Activated CD4-positive, alpha-beta T cell treated with anti-CD3 and anti-CD28 coated beads, Interleukin-2, amount 50 U/mL, for 4 hours (primary cell): ENCODE results near the gene ZBTB16.
"Not testable (repeated sequence)": the region's sequence is repeated elsewhere in the genome, so short reads cannot be mapped to it uniquely, and the experiment has no call there.

ENCODE experiments used
- DNase-seq, 2 experiments: peaks; one replicate each; pipeline ENCODE4 v3.0.0-alpha.2; 2020

ZBTB16 gene

DNA sequence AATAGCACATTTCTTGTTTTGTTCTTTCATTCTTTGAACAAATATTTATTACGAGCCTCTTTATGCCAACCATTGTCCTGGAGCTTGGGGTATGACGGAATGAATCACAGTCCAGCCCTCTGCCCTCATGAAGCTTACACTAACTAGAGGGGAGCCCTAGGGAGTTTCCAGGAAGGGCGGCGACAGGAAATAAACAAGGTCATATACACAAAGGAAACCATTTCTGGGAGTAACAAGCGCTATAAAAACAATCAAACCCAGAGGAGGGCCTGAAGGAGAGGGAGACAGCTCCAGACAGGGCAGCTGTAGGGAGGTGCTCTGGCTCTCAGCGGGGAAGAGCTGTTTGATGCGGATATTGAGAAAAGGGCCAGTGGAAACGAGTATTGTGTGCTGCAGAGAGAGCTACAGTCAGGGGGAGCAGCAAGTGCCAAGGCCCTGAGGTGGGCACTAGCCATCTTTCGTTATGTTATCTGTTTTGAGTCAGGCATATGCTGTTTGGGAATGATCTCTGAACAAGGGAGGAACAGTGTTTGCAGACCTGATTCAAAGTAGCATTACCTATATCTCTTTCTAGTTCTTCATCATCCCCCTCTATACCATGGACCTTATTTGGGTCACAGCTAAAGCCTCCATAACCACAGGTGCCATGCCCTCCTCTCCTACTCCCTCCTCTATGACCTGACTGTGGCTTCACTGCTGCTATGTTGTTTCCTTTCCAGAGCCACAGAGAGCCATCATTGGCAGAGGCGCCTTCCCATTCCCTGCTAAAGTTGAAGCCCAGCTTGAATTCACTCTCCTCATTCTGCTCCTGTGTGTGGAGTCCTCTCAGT lies 15.3 kb upstream of the ZBTB16 start:
- DNase-seq, result no peak

DNA sequence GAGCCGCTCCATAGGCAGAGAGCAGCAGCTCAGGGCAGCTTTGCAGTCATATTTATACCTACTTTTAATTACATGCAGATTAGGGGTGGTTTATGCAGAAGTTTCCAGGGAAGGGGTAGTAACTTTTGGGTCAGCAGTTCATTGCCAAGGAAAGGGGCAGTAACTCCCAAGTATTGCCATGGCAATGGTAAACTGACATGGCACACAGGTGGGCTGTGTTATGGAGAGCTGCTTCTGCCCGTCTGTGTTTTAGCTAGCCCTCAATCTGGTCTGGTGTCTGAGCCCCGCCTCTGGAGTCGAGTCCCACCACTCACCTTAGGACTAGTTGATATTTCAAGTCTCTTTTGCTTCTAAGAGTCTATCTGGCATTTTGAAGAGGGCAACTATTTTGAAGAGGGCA lies 12.2 kb upstream of the ZBTB16 start:
- DNase-seq, result no peak

DNA sequence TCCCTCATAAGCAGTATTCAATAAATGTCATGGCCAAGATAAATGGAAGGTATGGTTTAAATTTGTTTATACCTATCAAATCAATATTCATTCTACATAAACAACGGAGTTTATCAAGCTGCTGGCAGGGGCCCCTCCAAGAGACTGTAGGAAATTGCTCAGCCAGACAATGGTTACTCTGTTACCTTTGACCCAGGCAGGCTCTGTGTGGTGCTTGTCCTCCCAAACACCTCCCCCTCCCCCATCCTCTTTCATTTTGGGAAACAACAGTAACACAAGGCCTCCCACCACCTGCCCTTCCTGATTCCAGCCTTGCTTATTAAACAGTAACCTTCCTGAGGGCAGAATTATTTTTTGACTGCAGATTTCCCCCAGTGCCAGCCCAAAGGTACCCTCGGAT lies 10.5 kb upstream of the ZBTB16 start:
- DNase-seq, result no peak

- not testable (repeated sequence) for DNase-seq
These were observed 9.7 kb upstream of the ZBTB16 start for GRCh38 chr11:114049766-114050165.

DNA sequence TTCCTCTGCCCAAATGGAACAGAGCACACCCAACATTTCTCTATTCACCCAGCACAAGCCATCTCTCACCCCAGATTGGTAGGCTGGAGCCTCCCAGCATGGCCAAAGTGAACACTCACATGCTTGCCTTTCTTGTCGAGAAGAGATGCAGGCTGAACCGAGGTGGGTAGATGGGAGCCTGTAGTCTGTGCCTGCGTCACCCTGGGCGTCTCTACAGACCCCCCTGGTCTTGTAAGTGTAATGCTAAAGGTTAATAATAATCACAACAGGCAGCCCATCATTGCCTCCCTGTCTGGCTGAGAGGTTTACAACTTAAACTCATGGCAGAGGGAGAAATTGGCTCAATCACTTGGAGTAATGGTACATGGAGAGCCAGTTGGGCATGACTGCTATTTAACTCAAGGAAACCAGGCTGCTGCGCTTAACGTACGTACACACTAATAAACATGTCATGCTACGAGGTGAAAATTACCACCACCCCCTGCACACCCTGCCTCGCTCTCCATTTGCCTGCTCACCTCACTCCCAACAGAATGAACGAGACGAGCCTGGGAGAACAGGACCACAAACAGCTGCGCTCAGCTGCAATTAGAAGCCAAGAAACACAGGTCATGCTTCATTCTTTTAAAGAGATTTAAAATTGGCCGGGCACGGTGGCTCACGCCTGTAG lies 9.1 kb upstream of the ZBTB16 start:
- no peak for DNase-seq

GRCh38 chr11:114051558-114051957 lies 8.0 kb upstream of the ZBTB16 start:
- no peak for DNase-seq

- DNase-seq, result no peak
These were observed 7.4 kb upstream of the ZBTB16 start for GRCh38 chr11:114052160-114052559.

- no peak for DNase-seq
These were observed 6.1 kb upstream of the ZBTB16 start for GRCh38 chr11:114053406-114053805.

- no peak for DNase-seq
These were observed 4.7 kb upstream of the ZBTB16 start for GRCh38 chr11:114054806-114055205.

GRCh38 chr11:114056409-114056808 lies 3.1 kb upstream of the ZBTB16 start:
- DNase-seq, result no peak

- no peak for DNase-seq
These were observed 2.4 kb upstream of the ZBTB16 start for GRCh38 chr11:114057147-114057546.

GRCh38 chr11:114057605-114058004 lies 1.9 kb upstream of the ZBTB16 start:
- no peak for DNase-seq

GRCh38 chr11:114058026-114058706 lies 1.3 kb upstream of the ZBTB16 start:
- DNase-seq, result no peak

DNA sequence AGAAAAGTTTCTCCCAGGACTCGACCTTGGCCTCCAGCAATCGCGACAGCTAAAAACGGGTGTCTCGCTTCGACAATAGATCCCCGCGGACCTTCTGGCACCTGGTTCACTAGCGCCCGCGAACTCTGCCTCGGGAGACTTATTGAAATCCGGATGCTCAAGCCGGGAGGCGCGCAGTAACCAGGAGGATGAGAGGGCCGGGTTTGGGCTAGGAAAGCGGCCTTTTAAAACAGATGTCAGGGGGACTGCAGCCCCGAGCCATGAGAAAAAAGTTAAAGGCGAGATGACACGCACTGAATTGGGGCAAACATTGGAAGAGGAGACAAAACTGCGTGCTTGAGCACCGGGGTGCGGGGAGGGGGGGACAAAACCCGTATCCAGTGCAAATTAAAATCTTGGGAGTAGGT lies 637 bp upstream of the ZBTB16 start:
- DNase-seq, result no peak

GRCh38 chr11:114059984-114060391 lies 477 bp downstream of the ZBTB16 start:
- no peak for DNase-seq

GRCh38 chr11:114060392-114061047 lies 1.0 kb downstream of the ZBTB16 start:
- DNase-seq, result no peak

- no peak for DNase-seq
These were observed 1.7 kb downstream of the ZBTB16 start for GRCh38 chr11:114061048-114061680.

DNA sequence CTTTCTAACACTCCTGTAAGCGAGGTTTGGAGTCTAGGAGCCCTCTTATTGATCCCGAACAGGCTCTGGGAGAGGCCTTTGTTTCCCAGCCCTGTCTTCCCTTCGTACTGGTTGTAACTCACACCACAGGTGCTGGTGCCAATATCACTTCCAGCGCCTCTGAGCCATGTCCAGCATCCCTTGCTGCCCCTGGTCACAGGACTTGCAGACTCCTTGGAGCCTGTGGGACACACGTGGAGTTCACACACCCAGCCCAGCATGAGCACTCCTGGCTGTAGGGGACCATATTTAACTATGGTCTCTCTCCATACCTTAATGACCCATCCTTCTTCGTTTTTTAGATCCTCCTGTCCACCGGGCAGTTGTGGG lies 2.2 kb downstream of the ZBTB16 start:
- no peak for DNase-seq

GRCh38 chr11:114062272-114062671 lies 2.8 kb downstream of the ZBTB16 start:
- DNase-seq, result no peak

DNA sequence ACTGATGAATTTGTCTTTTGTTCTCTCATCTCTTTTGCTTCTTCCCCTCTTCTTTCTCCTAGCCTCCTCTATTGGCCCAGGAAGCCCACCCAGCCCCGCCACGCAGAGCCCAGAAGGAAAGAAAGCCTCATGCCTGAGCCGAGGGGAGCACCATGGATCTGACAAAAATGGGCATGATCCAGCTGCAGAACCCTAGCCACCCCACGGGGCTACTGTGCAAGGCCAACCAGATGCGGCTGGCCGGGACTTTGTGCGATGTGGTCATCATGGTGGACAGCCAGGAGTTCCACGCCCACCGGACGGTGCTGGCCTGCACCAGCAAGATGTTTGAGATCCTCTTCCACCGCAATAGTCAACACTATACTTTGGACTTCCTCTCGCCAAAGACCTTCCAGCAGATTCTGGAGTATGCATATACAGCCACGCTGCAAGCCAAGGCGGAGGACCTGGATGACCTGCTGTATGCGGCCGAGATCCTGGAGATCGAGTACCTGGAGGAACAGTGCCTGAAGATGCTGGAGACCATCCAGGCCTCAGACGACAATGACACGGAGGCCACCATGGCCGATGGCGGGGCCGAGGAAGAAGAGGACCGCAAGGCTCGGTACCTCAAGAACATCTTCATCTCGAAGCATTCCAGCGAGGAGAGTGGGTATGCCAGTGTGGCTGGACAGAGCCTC lies 3.8 kb downstream of the ZBTB16 start:
- no peak for DNase-seq

DNA sequence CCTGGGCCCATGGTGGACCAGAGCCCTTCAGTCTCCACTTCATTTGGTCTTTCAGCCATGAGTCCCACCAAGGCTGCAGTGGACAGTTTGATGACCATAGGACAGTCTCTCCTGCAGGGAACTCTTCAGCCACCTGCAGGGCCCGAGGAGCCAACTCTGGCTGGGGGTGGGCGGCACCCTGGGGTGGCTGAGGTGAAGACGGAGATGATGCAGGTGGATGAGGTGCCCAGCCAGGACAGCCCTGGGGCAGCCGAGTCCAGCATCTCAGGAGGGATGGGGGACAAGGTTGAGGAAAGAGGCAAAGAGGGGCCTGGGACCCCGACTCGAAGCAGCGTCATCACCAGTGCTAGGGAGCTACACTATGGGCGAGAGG lies 4.3 kb downstream of the ZBTB16 start:
- DNase-seq, result no peak

DNA sequence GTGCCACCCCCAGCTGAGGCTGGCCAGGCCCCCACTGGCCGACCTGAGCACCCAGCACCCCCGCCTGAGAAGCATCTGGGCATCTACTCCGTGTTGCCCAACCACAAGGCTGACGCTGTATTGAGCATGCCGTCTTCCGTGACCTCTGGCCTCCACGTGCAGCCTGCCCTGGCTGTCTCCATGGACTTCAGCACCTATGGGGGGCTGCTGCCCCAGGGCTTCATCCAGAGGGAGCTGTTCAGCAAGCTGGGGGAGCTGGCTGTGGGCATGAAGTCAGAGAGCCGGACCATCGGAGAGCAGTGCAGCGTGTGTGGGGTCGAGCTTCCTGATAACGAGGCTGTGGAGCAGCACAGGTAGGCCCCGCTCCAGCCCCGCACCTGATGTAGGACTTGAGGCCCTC lies 4.7 kb downstream of the ZBTB16 start:
- DNase-seq, result no peak
